A549 (cell line): ENCODE measurements around the gene TTC7B. TPM values are rescaled to one million over a fixed set of nuclear protein-coding genes. Genes with fewer than 3 reads are reported as not detected.

Experiments used
- ATAC-seq, 2 experiments: fragments of 200-7000 bp in 1 of 2; fragments of >200 bp in 1 of 2; cut with Nextera tagmentation in 1 of 2; cut with Tn5 transposase in 1 of 2; 3 replicates each; pipeline versions ENCODE4 v1.8.0 to v1.9.1; 2018 to 2020; ENCODE audit warnings: mild to moderate bottlenecking in 1 of 2, moderate library complexity in 1 of 2
- CTCF ChIA-PET: fragments of 300-600 bp; sonication (Branson Sonifier 250); formaldehyde crosslinking; extraction: SDS; loops from one replicate; lab custom pipeline; 2021; ENCODE audit warnings: antibody characterized with exemption, inconsistent platforms; lab: Yijun Ruan, JAX
- POLR2A ChIA-PET: fragments of 350-600 bp; formaldehyde crosslinking; extraction: SDS; loops from one replicate; lab custom pipeline; 2021; ENCODE audit warnings: antibody characterized with exemption, inconsistent platforms; lab: Yijun Ruan, JAX
- DNase-seq, 2 experiments: peaks; one replicate each; pipeline versions ENCODE4 v3.0.0 to v3.0.0-alpha.2; 2011 to 2016; ENCODE audit warnings: low read depth in 1 of 2, low spot score in 1 of 2
- FAIRE-seq: peaks from 2 replicates; lab custom pipeline; 2011; peaks lifted over from hg19 to GRCh38; lab: Jason Lieb, UNC
- H3K27ac ChIP-seq, 2 experiments: fragments of >200 bp; sonication (Bioruptor Twin); formaldehyde crosslinking; 3 replicates each; pipeline ENCODE4 v1.5.1; 2016 to 2017
- H3K4me1 ChIP-seq: fragments of >200 bp; sonication (Bioruptor Twin); formaldehyde crosslinking; 3 replicates; pipeline ENCODE4 v1.6.1; 2016
- H3K4me2 ChIP-seq: fragments of >200 bp; sonication (Bioruptor Twin); formaldehyde crosslinking; 3 replicates; pipeline ENCODE4 v1.6.1; 2016
- H3K4me3 ChIP-seq: fragments of >200 bp; sonication (Bioruptor Twin); formaldehyde crosslinking; 3 replicates; pipeline ENCODE4 v1.5.1; 2016
- H3K9me3 ChIP-seq: fragments of >200 bp; sonication (Bioruptor Twin); formaldehyde crosslinking; 3 replicates; pipeline ENCODE4 v1.6.1; 2016
- CBX2 ChIP-seq: fragments of 200-600 bp; sonication (generic); IDR thresholded peaks from 2 replicates; pipeline ENCODE4 v1.6.1; 2016; ENCODE audit warnings: low read depth, mild to moderate bottlenecking, borderline replicate concordance
- CEBPB ChIP-seq, 2 experiments: fragments of >200 bp in 1 of 2; sonication (Bioruptor Twin) in 1 of 2; formaldehyde crosslinking in 1 of 2; IDR thresholded peaks; 2 replicates each; pipeline ENCODE4 v1.6.1; 2012 to 2016
- CHD4 ChIP-seq: fragments of 200-600 bp; sonication (generic); IDR thresholded peaks from 2 replicates; pipeline ENCODE4 v1.6.1; 2016; ENCODE audit warnings: antibody characterized with exemption, mild to moderate bottlenecking, borderline replicate concordance
- EHF ChIP-seq: fragments of 250-450 bp; sonication (Bioruptor Pico); IDR thresholded peaks from 2 replicates; pipeline ENCODE4 v1.5.0; 2020; ENCODE audit warnings: mild to moderate bottlenecking
- FOSB ChIP-seq: fragments of 250-450 bp; sonication (Bioruptor Pico); IDR thresholded peaks from 2 replicates; pipeline ENCODE4 v1.5.0; 2020; ENCODE audit warnings: mild to moderate bottlenecking, moderate library complexity
- FOXS1 ChIP-seq: fragments of 250-450 bp; sonication (Bioruptor Pico); IDR thresholded peaks from 2 replicates; pipeline ENCODE4 v1.5.0; 2020; ENCODE audit warnings: mild to moderate bottlenecking, moderate library complexity
- GATA3 ChIP-seq: IDR thresholded peaks from 2 replicates; pipeline ENCODE4 v1.6.1; 2012; ENCODE audit warnings: borderline replicate concordance
- HEYL ChIP-seq: fragments of 250-450 bp; sonication (Bioruptor Pico); IDR thresholded peaks from 2 replicates; pipeline ENCODE4 v1.8.0; 2021; ENCODE audit warnings: mild to moderate bottlenecking, moderate library complexity
- HOXA7 ChIP-seq: fragments of 250-450 bp; sonication (Bioruptor Pico); IDR thresholded peaks from 2 replicates; pipeline ENCODE4 v1.5.0; 2020; ENCODE audit warnings: mild to moderate bottlenecking, moderate library complexity
- HOXB13 ChIP-seq: fragments of 250-450 bp; sonication (Bioruptor Pico); IDR thresholded peaks from 2 replicates; pipeline ENCODE4 v1.5.0; 2020; ENCODE audit warnings: low read depth, mild to moderate bottlenecking, moderate library complexity
- JUN ChIP-seq, 2 experiments: fragments of >200 bp; sonication (Bioruptor Twin); formaldehyde crosslinking; IDR thresholded peaks; 2 replicates in 1 of 2; 3 replicates in 1 of 2; pipeline ENCODE4 v1.6.1; 2016 to 2017
- JUNB ChIP-seq: fragments of >200 bp; sonication (Bioruptor Twin); formaldehyde crosslinking; IDR thresholded peaks from 2 replicates; pipeline ENCODE4 v1.6.1; 2016
- KDM1A ChIP-seq: fragments of 200-600 bp; sonication (generic); IDR thresholded peaks from 2 replicates; pipeline ENCODE4 v1.6.1; 2016; ENCODE audit warnings: low read depth, mild to moderate bottlenecking
- MAFK ChIP-seq: fragments of 450-650 bp; IDR thresholded peaks from 2 replicates; pipeline ENCODE4 v1.6.1; 2014; ENCODE audit not compliant: partially characterized antibody
- MAZ ChIP-seq: fragments of 150-350 bp; IDR thresholded peaks from 2 replicates; pipeline ENCODE4 v1.6.1; 2014; ENCODE audit warnings: antibody characterized with exemption, low read depth, low read length, borderline replicate concordance
- MYC ChIP-seq: IDR thresholded peaks from 2 replicates; pipeline ENCODE4 v1.6.1; 2012; ENCODE audit warnings: mild to moderate bottlenecking, inconsistent platforms, low read length, improper control_type of control experiment, borderline replicate concordance
- NFE2L2 ChIP-seq: fragments of 150-350 bp; conservative IDR thresholded peaks from 2 replicates; pipeline ENCODE4 v1.6.1; 2014; ENCODE audit warnings: low read length
- NPAS2 ChIP-seq: fragments of 250-450 bp; sonication (Bioruptor Pico); IDR thresholded peaks from 2 replicates; pipeline ENCODE4 v1.8.0; 2022; ENCODE audit warnings: mild to moderate bottlenecking, moderate library complexity, borderline replicate concordance
- POLR2A ChIP-seq: IDR thresholded peaks from 2 replicates; pipeline ENCODE4 v1.6.1; 2012; ENCODE audit warnings: mild to moderate bottlenecking, low read length
- RARB ChIP-seq: fragments of 250-450 bp; sonication (Bioruptor Pico); IDR thresholded peaks from 2 replicates; pipeline ENCODE4 v1.8.0; 2021; ENCODE audit warnings: mild to moderate bottlenecking, moderate library complexity
- RNF2 ChIP-seq: fragments of 200-600 bp; sonication (generic); IDR thresholded peaks from 2 replicates; pipeline ENCODE4 v1.6.1; 2016; ENCODE audit warnings: low read depth, mild to moderate bottlenecking, antibody characterized with exemption, moderate library complexity, borderline replicate concordance
- SREBF2 ChIP-seq: fragments of 450-650 bp; IDR thresholded peaks from 2 replicates; pipeline ENCODE4 v1.6.1; 2014; ENCODE audit warnings: mild to moderate bottlenecking, moderate library complexity
- TP53 ChIP-seq: fragments of 250-450 bp; sonication (Bioruptor Pico); IDR thresholded peaks from 2 replicates; pipeline ENCODE4 v1.5.0; 2021; ENCODE audit warnings: mild to moderate bottlenecking, moderate library complexity
- ZFP36 ChIP-seq: fragments of 450-650 bp; IDR thresholded peaks from 2 replicates; pipeline ENCODE4 v1.6.1; 2014; ENCODE audit warnings: borderline replicate concordance; ENCODE audit not compliant: partially characterized antibody
- ZNF302 ChIP-seq: fragments of 250-450 bp; sonication (Bioruptor Pico); IDR thresholded peaks from 2 replicates; pipeline ENCODE4 v1.9.0; 2021; ENCODE audit warnings: inconsistent platforms, mild to moderate bottlenecking, moderate library complexity
- ZSCAN20 ChIP-seq: fragments of 250-450 bp; sonication (Bioruptor Pico); IDR thresholded peaks from 2 replicates; pipeline ENCODE4 v1.8.0; 2022; ENCODE audit warnings: mild to moderate bottlenecking, moderate library complexity
- WGBS: methylation state at CpG from one replicate; pipeline ENCODE4 v1.1.6; 2017; ENCODE audit errors: missing lambda C conversion rate; 5-methylcytosine and 5-hydroxymethylcytosine counted together
- polyA plus RNA-seq, 4 experiments: library from polyadenylated mRNA; depleted of rRNA in 3 of 4; stranded (reverse); fragments of >200 nt; fragmentation: RNase III in 1 of 4; extraction: RNeasy Plus Mini Kit Qiagen cat#74134 plus additional on column Dnase treatment in 1 of 4; gene quantifications; 2 replicates in 3 of 4; 3 replicates in 1 of 4; pipeline ENCODE4 v1.2.3, GENCODE V29; 2011 to 2017
- TF ChIP-seq, protein P1 (sequence below): fragments of 150-350 bp; IDR thresholded peaks from 2 replicates; pipeline ENCODE4 v1.6.1; 2014; ENCODE audit warnings: low read depth, mild to moderate bottlenecking, low read length
- TF ChIP-seq, protein P2 (sequence below): fragments of 450-650 bp; IDR thresholded peaks from 2 replicates; pipeline ENCODE4 v1.6.1; 2014; ENCODE audit warnings: antibody characterized with exemption
- TF ChIP-seq, protein P3 (sequence below): IDR thresholded peaks from 2 replicates; pipeline ENCODE4 v1.6.1; 2012; ENCODE audit warnings: low read depth, borderline replicate concordance
- TF ChIP-seq, protein P4 (sequence below): IDR thresholded peaks from 2 replicates; pipeline ENCODE4 v1.6.1; 2012
- TF ChIP-seq, protein P5 (sequence below): IDR thresholded peaks from 2 replicates; pipeline ENCODE4 v1.6.1; 2012
- TF ChIP-seq, protein P6 (sequence below): fragments of 250-450 bp; sonication (Bioruptor Pico); IDR thresholded peaks from 2 replicates; pipeline ENCODE4 v1.5.0; 2021; ENCODE audit warnings: mild to moderate bottlenecking, moderate library complexity, borderline replicate concordance

Gene TTC7B
- polyA plus RNA-seq, 2 of the 4 experiments (the other 2 are of a cell fraction) = 16.6 to 28.0 TPM

DNA sequence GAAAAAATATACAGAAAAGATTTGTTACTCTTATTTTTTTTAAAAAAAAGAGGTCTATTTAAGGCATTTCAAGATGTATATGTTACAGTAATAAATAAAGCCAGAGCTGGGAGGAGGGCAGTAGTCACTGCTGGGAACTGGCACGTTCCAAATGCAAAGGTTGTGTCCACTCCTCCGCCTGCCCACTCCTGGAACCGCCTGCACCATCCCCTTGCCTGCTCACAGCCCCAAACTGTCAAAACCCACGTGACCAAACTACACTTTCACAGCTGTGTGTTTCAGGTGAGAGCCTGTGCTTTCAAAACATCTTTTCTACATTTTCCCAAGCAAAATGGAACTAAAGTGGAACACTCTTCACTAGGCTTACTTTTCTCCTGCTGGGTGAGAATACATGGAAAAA, 160.4 kb downstream of the TTC7B start:
- ChIA-PET CTCF (no interaction called here), POLR2A (no interaction called here)
- WGBS = 80% methylated on average over 4 of the region's 4 CpGs
- no peak overlapping the region for H3K4me3 ChIP-seq
- H3K27ac ChIP-seq = no peak overlapping the region
- DNase-seq = no peak
- no peak for ATAC-seq
- no peaks in the 10 kb centered on the region for H3K4me1 ChIP-seq
- H3K4me2 ChIP-seq = no peak overlapping the region
- H3K9me3 ChIP-seq = no peaks in the 10 kb centered on the region
- no peak for TF ChIP-seq HOXB13 (CRISPR knock-in tag)
- TF ChIP-seq NFE2L2 = no peak
- TF ChIP-seq, protein P1, sequence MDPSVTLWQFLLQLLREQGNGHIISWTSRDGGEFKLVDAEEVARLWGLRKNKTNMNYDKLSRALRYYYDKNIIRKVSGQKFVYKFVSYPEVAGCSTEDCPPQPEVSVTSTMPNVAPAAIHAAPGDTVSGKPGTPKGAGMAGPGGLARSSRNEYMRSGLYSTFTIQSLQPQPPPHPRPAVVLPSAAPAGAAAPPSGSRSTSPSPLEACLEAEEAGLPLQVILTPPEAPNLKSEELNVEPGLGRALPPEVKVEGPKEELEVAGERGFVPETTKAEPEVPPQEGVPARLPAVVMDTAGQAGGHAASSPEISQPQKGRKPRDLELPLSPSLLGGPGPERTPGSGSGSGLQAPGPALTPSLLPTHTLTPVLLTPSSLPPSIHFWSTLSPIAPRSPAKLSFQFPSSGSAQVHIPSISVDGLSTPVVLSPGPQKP = no peak
- TF ChIP-seq, protein P2, sequence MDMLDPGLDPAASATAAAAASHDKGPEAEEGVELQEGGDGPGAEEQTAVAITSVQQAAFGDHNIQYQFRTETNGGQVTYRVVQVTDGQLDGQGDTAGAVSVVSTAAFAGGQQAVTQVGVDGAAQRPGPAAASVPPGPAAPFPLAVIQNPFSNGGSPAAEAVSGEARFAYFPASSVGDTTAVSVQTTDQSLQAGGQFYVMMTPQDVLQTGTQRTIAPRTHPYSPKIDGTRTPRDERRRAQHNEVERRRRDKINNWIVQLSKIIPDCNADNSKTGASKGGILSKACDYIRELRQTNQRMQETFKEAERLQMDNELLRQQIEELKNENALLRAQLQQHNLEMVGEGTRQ = no peak
- no peak for TF ChIP-seq MYC
- no peak for TF ChIP-seq MAFK
- no peak for TF ChIP-seq FOXS1 (CRISPR knock-in tag)
- TF ChIP-seq GATA3 = no peak
- FAIRE-seq = no peak

DNA sequence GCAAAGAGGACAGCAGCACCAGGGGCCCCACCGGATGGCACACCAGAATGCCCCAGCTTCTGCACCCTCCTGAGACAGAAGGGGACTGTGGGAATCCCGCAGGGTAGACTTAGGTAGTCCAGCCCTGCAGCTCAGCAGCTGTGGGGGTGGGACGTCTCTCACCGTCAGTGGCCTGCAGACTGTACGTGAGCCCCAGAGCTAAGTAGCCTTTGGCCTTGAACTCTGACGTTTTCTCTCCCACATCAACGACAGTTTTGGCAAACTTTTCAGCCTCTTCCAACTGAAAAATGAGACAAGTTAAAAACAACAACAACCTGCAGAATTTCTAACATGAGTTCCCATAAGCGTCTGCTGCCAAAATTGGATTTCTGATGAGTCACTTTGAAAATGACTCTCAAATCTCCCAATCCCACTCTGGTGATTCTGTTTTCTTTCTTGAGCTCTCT, 161.4 kb downstream of the TTC7B start:
- 74% methylated on average over 8 of the region's 8 CpGs for WGBS

DNA sequence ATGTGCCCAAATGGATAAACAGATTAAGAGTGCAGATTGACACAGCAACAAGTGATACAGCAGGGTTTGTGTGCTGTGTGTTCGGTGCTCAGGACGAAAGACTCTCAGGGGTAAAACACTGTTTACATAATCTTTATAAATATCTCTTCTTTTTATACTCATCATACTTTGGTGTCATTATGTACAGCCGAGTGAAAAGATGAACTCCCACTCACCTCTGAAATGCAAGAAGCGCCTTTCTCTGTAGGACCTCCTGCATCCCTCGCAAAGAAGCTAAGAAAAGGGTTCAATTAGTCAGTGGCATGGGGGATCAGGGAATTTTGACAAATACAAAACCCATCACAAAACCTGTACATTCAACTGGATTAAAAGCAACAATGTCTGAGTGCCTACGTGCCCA, 163.6 kb downstream of the TTC7B start:
- ChIA-PET POLR2A (no interaction called here), CTCF (no interaction called here)
- ATAC-seq (no peak), FAIRE-seq (no peak), DNase-seq (no peak)
- no peak overlapping the region for H3K27ac ChIP-seq
- H3K4me3 ChIP-seq = no peak overlapping the region
- 86% methylated on average over 6 of the region's 6 CpGs for WGBS
- no peak overlapping the region for H3K4me2 ChIP-seq
- H3K4me1 ChIP-seq = no peaks in the 10 kb centered on the region
- no peaks in the 10 kb centered on the region for H3K9me3 ChIP-seq
- TF ChIP-seq FOSB (CRISPR knock-in tag) = no peak
- TF ChIP-seq CBX2 = no peak
- no peak for TF ChIP-seq NFE2L2
- TF ChIP-seq, protein P3, sequence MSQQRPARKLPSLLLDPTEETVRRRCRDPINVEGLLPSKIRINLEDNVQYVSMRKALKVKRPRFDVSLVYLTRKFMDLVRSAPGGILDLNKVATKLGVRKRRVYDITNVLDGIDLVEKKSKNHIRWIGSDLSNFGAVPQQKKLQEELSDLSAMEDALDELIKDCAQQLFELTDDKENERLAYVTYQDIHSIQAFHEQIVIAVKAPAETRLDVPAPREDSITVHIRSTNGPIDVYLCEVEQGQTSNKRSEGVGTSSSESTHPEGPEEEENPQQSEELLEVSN = no peak
- no peak for TF ChIP-seq CEBPB (IDR thresholded peaks at IDR 0.05)
- TF ChIP-seq, protein P4, sequence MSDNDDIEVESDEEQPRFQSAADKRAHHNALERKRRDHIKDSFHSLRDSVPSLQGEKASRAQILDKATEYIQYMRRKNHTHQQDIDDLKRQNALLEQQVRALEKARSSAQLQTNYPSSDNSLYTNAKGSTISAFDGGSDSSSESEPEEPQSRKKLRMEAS = no peak
- no peak for TF ChIP-seq JUNB
- TF ChIP-seq, protein P5, sequence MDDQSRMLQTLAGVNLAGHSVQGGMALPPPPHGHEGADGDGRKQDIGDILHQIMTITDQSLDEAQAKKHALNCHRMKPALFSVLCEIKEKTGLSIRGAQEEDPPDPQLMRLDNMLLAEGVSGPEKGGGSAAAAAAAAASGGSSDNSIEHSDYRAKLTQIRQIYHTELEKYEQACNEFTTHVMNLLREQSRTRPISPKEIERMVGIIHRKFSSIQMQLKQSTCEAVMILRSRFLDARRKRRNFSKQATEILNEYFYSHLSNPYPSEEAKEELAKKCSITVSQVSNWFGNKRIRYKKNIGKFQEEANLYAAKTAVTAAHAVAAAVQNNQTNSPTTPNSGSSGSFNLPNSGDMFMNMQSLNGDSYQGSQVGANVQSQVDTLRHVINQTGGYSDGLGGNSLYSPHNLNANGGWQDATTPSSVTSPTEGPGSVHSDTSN = no peak
- TF ChIP-seq SREBF2 = no peak
- no peak for TF ChIP-seq HOXB13 (CRISPR knock-in tag)
- no peak for TF ChIP-seq FOXS1 (CRISPR knock-in tag)
- TF ChIP-seq MAZ = no peak
- TF ChIP-seq, all 56 proteins: peak for 0

More for the DNA sequence above, 161.4 kb downstream of the TTC7B start:
- ChIA-PET CTCF (interaction anchor here (0.8 kb wide), 1 partner anchor 103 kb away, joined by 3 read pairs; no protein-coding TSS in a partner anchor), POLR2A (no interaction called here)
- no peak overlapping the region for H3K27ac ChIP-seq
- no peak overlapping the region for H3K4me3 ChIP-seq
- H3K4me2 ChIP-seq = no peak overlapping the region
- FAIRE-seq = no peak
- TF ChIP-seq ZFP36 (no peak), CHD4 (no peak), TP53 (CRISPR knock-in tag) (no peak), ZSCAN20 (CRISPR knock-in tag) (no peak), HEYL (CRISPR knock-in tag) (no peak), POLR2A (no peak), HOXA7 (CRISPR knock-in tag) (no peak), RNF2 (no peak), CBX2 (no peak), KDM1A (no peak), JUN (IDR thresholded peaks at IDR 0.05) (no peak), NPAS2 (CRISPR knock-in tag) (no peak), ZNF302 (CRISPR knock-in tag) (no peak), GATA3 (no peak), EHF (CRISPR knock-in tag) (no peak), RARB (CRISPR knock-in tag) (no peak), FOSB (CRISPR knock-in tag) (no peak), HOXB13 (CRISPR knock-in tag) (no peak)
- TF ChIP-seq, protein P6, sequence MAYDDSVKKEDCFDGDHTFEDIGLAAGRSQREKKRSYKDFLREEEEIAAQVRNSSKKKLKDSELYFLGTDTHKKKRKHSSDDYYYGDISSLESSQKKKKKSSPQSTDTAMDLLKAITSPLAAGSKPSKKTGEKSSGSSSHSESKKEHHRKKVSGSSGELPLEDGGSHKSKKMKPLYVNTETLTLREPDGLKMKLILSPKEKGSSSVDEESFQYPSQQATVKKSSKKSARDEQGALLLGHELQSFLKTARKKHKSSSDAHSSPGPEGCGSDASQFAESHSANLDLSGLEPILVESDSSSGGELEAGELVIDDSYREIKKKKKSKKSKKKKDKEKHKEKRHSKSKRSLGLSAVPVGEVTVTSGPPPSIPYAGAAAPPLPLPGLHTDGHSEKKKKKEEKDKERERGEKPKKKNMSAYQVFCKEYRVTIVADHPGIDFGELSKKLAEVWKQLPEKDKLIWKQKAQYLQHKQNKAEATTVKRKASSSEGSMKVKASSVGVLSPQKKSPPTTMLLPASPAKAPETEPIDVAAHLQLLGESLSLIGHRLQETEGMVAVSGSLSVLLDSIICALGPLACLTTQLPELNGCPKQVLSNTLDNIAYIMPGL (CRISPR knock-in tag) = no peak
- no peak for ATAC-seq
- no peaks in the 10 kb centered on the region for H3K9me3 ChIP-seq
- no peak for DNase-seq
- H3K4me1 ChIP-seq = no peaks in the 10 kb centered on the region
